GM12864 (cell line): Measurements from ENCODE around the gene KAZALD1.

Source experiments
- DNase-seq: peaks from one replicate; pipeline ENCODE4 v3.0.0-alpha.2; 2011; ENCODE audit warnings: low read depth
- H3K4me3 ChIP-seq: 2 replicates; pipeline ENCODE4 v1.5.1; 2011; ENCODE audit warnings: mild to moderate bottlenecking, low read depth, low read length, control low read depth
- CTCF ChIP-seq: IDR thresholded peaks from 2 replicates; pipeline ENCODE4 v1.5.1; 2011; ENCODE audit warnings: low read depth, mild to moderate bottlenecking, moderate library complexity, low read length, control low read depth, inconsistent platforms; ENCODE audit errors: missing control alignments

KAZALD1 gene

GRCh38 chr10:101064415-101065030 lies 2.7 kb downstream of the KAZALD1 start:
- H3K4me3 ChIP-seq = no peak overlapping the region
- TF ChIP-seq CTCF = no peak
- no peak for DNase-seq

GRCh38 chr10:101065481-101066145 lies 3.8 kb downstream of the KAZALD1 start:
- no peak for TF ChIP-seq CTCF
- H3K4me3 ChIP-seq = no peak overlapping the region
- no peak for DNase-seq

GRCh38 chr10:101066146-101066895 lies 4.5 kb downstream of the KAZALD1 start:
- peak; percentile 43 for TF ChIP-seq CTCF
- no peak for DNase-seq
- peak overlapping the region; percentile 39 for H3K4me3 ChIP-seq

GRCh38 chr10:101066896-101067355 lies 5.1 kb downstream of the KAZALD1 start:
- peak overlapping the region; percentile 69 for H3K4me3 ChIP-seq
- DNase-seq = no peak
- TF ChIP-seq CTCF = no peak

- TF ChIP-seq CTCF = peak; percentile 82
- DNase-seq = peak; percentile 72
- H3K4me3 ChIP-seq = peak overlapping the region; percentile 69
Observed at GRCh38 chr10:101067356-101068083, 5.7 kb downstream of the KAZALD1 start.

GRCh38 chr10:101069441-101069840 lies 7.7 kb downstream of the KAZALD1 start:
- no peak overlapping the region for H3K4me3 ChIP-seq
- no peak for DNase-seq
- TF ChIP-seq CTCF = no peak
